Testis (tissue), 3 donors: ENCODE results near the gene TENT5C. TPM values are rescaled to one million over a fixed set of nuclear protein-coding genes. Genes with fewer than 3 reads are reported as not detected.

Experiments used
- DNase-seq: peaks from one replicate; pipeline ENCODE4 v3.0.0-alpha.2; 2019
- H3K27ac ChIP-seq, 2 donors: fragments of 200-600 bp; sonication (generic); one replicate each; pipeline ENCODE4 v1.5.1; 2019
- H3K27me3 ChIP-seq: fragments of 200-600 bp; sonication (generic); one replicate; pipeline ENCODE4 v1.5.1; 2019
- H3K36me3 ChIP-seq: fragments of 200-600 bp; sonication (generic); one replicate; pipeline ENCODE4 v1.5.1; 2017; ENCODE audit warnings: low read depth; ENCODE audit errors: missing control alignments
- H3K4me1 ChIP-seq: fragments of 200-600 bp; sonication (generic); one replicate; pipeline ENCODE4 v1.5.1; 2019
- H3K4me3 ChIP-seq, 2 donors: fragments of 200-600 bp; sonication (generic); one replicate each; pipeline ENCODE4 v1.5.1; 2017 to 2019
- H3K9me3 ChIP-seq: fragments of 200-600 bp; sonication (generic); one replicate; pipeline ENCODE4 v1.5.1; 2017
- POLR2A ChIP-seq: fragments of 450-650 bp; IDR thresholded peaks from one replicate; pipeline ENCODE4 v1.6.1; 2017; ENCODE audit warnings: antibody characterized with exemption, mild to moderate bottlenecking, moderate library complexity
- WGBS, 2 donors: methylation state at CpG; one replicate each; pipeline ENCODE4 v1.1.5; 2018; 5-methylcytosine and 5-hydroxymethylcytosine counted together
- intact Hi-C: fragments of 100-400 bp; cut with DNase I; formaldehyde crosslinking; loops from one replicate; pipeline ENCODE4 v1.15.1; 2023; ENCODE audit warnings: low total_unique reads
- polyA plus RNA-seq: library from polyadenylated mRNA; stranded (reverse); fragments of 350-450 nt; fragmentation: Illumina TruSeq; extraction: RNeasy Lipid Tissue Mini Kit (QIAGEN cat#74804); gene quantifications from one replicate; pipeline ENCODE4 v1.2.3, GENCODE V29; 2014; ENCODE audit warnings: low read depth, low replicate concordance; ENCODE audit not compliant: insufficient read depth
- total RNA-seq, 2 donors: library from RNA; depleted of rRNA; stranded (reverse); fragments of >200 nt; gene quantifications; one replicate each; pipeline ENCODE4 v1.2.3, GENCODE V29; 2016
- TF ChIP-seq, protein P1 (sequence below), 3 experiments: fragments of 450-650 bp in 2 of 3; fragments of 200-600 bp in 1 of 3; sonication (generic) in 1 of 3; IDR thresholded peaks; one replicate each; pipeline ENCODE4 v1.5.1; 2016 to 2019; ENCODE audit warnings: antibody characterized with exemption in 3 of 3, mild to moderate bottlenecking in 2 of 3, moderate library complexity in 1 of 3

The TENT5C gene
- total and polyA plus RNA-seq, 3 donors from 2014 or later: 38.4 to 72.4 (median 67.3) TPM

DNA sequence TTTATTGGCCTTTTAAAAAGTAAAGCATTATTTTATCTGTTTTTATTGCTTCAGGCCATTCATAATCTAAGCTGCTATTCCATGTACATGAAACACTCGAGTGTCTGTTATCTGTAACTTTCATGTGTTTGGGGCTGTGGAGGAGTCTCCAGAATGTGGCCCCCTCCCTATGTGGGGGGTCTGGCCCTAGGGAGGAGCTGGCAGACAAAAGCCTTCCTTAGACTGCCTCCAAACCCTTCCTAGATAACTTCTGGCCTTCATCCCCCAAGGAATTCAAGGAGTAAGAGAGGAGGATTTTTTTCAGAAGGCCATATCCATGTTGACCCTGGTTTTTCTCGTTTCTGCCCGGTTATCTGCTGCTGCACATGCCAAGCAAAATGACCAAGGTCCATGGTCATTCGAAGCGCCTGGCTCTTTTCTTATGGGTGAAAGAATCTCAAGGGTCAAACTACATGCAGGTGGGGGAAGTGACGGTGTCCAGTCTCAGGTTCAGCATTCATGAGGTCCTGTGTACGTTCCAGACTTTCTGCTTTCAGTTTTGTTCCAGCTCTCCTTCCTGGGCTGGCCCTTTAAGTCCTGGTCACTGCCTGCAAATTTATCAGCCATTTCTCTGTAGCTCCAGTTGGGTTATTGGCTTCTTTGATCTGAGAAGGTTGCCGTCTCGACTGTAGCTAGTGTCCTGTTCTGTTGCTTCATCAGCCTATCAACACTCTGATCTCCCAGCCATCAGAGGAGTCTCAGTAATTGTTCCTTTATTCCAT lies 8.3 kb downstream of the TENT5C start:
- Histone ChIP-seq H3K36me3 (no peaks in the 10 kb centered on the region), H3K4me3 (no peak overlapping the region), H3K9me3 (no peaks in the 10 kb centered on the region), H3K27me3 (no peaks in the 10 kb centered on the region), H3K27ac (no peak overlapping the region), H3K4me1 (peaks cover 29% of the 10 kb centered on the region)
- DNase-seq: no peak
- WGBS, 2 donors: 44 to 57% methylated on average over 9 of the region's 9 CpGs
- TF ChIP-seq, protein P1, sequence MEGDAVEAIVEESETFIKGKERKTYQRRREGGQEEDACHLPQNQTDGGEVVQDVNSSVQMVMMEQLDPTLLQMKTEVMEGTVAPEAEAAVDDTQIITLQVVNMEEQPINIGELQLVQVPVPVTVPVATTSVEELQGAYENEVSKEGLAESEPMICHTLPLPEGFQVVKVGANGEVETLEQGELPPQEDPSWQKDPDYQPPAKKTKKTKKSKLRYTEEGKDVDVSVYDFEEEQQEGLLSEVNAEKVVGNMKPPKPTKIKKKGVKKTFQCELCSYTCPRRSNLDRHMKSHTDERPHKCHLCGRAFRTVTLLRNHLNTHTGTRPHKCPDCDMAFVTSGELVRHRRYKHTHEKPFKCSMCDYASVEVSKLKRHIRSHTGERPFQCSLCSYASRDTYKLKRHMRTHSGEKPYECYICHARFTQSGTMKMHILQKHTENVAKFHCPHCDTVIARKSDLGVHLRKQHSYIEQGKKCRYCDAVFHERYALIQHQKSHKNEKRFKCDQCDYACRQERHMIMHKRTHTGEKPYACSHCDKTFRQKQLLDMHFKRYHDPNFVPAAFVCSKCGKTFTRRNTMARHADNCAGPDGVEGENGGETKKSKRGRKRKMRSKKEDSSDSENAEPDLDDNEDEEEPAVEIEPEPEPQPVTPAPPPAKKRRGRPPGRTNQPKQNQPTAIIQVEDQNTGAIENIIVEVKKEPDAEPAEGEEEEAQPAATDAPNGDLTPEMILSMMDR (IDR thresholded peaks at IDR 0.05): no peak
- TF ChIP-seq POLR2A: no peak
- intact Hi-C loops: no loop called here

DNA sequence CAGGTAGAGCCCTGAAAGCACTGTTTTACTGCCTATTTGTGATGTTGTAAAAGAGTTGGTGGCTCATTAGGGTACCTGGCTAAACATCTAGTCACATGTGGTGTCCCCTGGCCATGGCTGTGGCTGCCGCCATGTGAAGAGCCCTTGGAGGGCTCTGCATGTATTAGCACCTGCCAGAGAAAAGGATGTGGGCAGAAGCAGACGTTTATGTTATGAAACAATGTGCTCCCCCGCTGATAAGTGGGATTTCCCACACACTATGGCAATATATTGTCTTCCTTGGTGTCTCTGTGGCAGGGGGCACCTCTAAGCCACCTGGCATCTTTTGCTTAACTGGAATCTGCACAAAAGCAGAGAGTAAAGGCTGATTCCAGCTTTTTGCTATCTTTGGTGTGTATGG lies 9.6 kb downstream of the TENT5C start:
- Histone ChIP-seq H3K27me3 (no peaks in the 10 kb centered on the region), H3K9me3 (no peaks in the 10 kb centered on the region), H3K27ac (no peak overlapping the region), H3K4me3 (no peak overlapping the region), H3K4me1 (peaks cover 29% of the 10 kb centered on the region), H3K36me3 (no peaks in the 10 kb centered on the region)
- no peak for DNase-seq
- intact Hi-C loops: no loop called here
- WGBS, 2 donors: 76 to 78% methylated on average over 3 of the region's 3 CpGs
- TF ChIP-seq, protein P1 (IDR thresholded peaks at IDR 0.05): no peak
- TF ChIP-seq POLR2A: no peak

DNA sequence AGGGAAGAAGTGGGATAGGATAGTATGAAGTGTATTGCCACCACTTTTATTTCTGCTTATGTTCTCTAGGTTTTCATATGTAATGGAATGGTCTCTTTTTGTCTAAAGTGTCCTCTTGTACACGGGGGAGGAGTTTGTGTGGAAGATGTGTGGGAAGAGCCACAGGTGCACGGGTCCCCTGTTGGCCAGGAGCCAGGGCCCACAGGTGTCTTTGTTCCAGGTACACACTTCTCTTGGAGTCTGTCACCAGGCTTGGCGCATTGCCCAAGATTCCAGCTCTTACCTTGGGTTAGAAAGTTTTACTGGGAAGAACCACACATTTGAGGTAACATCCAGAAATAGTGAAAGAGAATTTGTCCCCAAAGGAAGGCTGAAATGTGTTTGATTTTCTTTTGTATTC lies 10.5 kb downstream of the TENT5C start:
- no peaks in the 10 kb centered on the region for H3K36me3 ChIP-seq
- intact Hi-C loops: no loop called here

DNA sequence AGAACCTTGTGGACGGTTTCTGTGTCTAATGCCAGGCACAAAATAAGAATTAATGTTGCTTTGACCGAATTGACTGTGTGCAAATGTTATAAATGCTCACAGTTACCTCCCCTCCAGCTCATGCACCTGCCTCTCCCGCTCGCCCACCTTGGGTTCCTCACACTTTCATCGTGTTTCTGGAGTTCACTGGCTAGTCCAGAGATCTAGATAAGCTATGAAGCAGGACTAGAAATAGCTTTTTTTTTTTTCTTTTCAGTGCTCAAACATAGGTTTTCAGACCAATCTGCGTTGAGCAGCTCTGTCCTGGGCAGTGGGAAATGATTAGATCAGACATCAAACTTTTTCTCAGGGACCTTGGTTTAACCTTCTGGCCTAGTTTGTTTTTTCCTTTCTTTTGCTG lies 11.1 kb downstream of the TENT5C start:
- WGBS, 2 donors: 84 to 92% methylated on average over 6 of the region's 6 CpGs
- Histone ChIP-seq H3K27me3 (no peaks in the 10 kb centered on the region), H3K36me3 (no peaks in the 10 kb centered on the region), H3K27ac (no peak overlapping the region), H3K4me3 (no peak overlapping the region), H3K4me1 (peaks cover 24% of the 10 kb centered on the region), H3K9me3 (no peaks in the 10 kb centered on the region)
- TF ChIP-seq POLR2A: no peak
- TF ChIP-seq, protein P1 (IDR thresholded peaks at IDR 0.05): no peak
- no peak for DNase-seq
- intact Hi-C loops: no loop called here

More for the DNA sequence above, 10.5 kb downstream of the TENT5C start:
- H3K4me1 ChIP-seq: peaks cover 29% of the 10 kb centered on the region
- WGBS, 2 donors: 66 to 70% methylated on average over 3 of the region's 3 CpGs
- TF ChIP-seq, protein P1 (IDR thresholded peaks at IDR 0.05): no peak
- H3K27me3 ChIP-seq: no peaks in the 10 kb centered on the region
- H3K4me3 ChIP-seq: no peak overlapping the region
- H3K9me3 ChIP-seq: no peaks in the 10 kb centered on the region
- no peak for DNase-seq
- no peak overlapping the region for H3K27ac ChIP-seq
